ENCODE data around the gene TMEM201.

TMEM201 gene

DNA sequence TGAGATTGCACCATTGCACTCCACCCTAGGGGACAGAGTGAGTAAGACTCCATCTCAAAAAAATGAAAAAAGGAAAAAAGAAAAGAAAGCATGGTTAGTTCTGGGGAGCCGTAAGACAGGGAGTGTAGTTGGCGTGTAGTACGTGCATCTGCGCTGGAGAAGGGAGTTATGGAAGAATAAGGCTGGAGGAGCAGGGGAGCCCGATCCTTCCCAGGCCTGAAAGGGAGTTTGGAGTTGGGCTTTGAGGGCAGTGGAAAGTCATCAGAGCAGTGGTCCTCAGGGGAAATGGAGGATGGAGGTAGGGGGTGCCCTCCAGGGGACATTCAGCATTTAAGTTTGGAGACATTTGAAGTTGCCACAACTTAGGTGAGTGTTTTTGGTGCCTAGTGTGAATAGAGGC is 11.3 kb upstream of the TMEM201 start:
- H3K4me3 ChIP-seq (ENCODE audit: low read length): no peak overlapping the region
- TF ChIP-seq EZH2phosphoT487 (IDR thresholded peaks at IDR 0.05; ENCODE audit: borderline replicate concordance, low read length): no peak
- TF ChIP-seq, protein P1, sequence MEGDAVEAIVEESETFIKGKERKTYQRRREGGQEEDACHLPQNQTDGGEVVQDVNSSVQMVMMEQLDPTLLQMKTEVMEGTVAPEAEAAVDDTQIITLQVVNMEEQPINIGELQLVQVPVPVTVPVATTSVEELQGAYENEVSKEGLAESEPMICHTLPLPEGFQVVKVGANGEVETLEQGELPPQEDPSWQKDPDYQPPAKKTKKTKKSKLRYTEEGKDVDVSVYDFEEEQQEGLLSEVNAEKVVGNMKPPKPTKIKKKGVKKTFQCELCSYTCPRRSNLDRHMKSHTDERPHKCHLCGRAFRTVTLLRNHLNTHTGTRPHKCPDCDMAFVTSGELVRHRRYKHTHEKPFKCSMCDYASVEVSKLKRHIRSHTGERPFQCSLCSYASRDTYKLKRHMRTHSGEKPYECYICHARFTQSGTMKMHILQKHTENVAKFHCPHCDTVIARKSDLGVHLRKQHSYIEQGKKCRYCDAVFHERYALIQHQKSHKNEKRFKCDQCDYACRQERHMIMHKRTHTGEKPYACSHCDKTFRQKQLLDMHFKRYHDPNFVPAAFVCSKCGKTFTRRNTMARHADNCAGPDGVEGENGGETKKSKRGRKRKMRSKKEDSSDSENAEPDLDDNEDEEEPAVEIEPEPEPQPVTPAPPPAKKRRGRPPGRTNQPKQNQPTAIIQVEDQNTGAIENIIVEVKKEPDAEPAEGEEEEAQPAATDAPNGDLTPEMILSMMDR (IDR thresholded peaks at IDR 0.05; ENCODE audit: low read depth, low read length, poor library complexity, severe bottlenecking): no peak
- no peaks in the 10 kb centered on the region for H3F3A ChIP-seq (ENCODE audit: control insufficient read depth, insufficient read depth)
- no peaks in the 10 kb centered on the region for H3K9me3 ChIP-seq (ENCODE audit: control insufficient read depth, insufficient read depth, low read length)
- no peak overlapping the region for H3K4me2 ChIP-seq (ENCODE audit: low read length)
- H3K79me2 ChIP-seq (ENCODE audit: control insufficient read depth, low read length): no peaks in the 10 kb centered on the region
- H4K20me1 ChIP-seq (ENCODE audit: control insufficient read depth, insufficient read depth, low read depth, low read length): no peaks in the 10 kb centered on the region
- H3K4me1 ChIP-seq (ENCODE audit: control insufficient read depth, low read length): no peaks in the 10 kb centered on the region
- H3K27me3 ChIP-seq (ENCODE audit: control insufficient read depth, low read length): no peaks in the 10 kb centered on the region
- peaks cover 37% of the 10 kb centered on the region for H3K36me3 ChIP-seq (ENCODE audit: control insufficient read depth, low read length)
- no peak overlapping the region for H3K27ac ChIP-seq (ENCODE audit: low read depth, low read length)
- no peaks in the 10 kb centered on the region for H3K9me2 ChIP-seq (replicated peaks; ENCODE audit: control insufficient read depth, low read length)

DNA sequence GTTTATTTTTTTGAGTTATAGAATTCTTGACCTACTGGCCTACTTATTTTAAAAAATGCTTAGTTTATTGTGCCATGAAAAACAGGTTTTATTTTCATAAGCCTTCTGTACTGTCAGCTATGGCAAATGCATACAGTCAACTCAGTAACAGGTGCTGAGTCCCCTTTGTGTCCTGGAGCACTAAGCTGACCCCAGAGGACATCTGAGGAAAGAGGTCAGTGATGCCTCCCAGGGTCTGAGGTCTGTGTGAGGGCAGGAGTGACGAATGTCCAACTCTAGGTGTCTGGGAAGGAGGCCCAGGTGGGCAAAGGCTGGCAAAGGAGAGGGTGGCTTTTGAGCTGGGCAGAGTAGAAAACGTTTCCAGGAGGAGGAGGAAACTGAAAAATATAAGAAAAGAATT is 7.8 kb upstream of the TMEM201 start:
- Histone ChIP-seq H3K4me2 (ENCODE audit: low read length) (no peak overlapping the region), H3K9me3 (ENCODE audit: control insufficient read depth, insufficient read depth, low read length) (no peaks in the 10 kb centered on the region), H3F3A (ENCODE audit: control insufficient read depth, insufficient read depth) (peaks cover 12% of the 10 kb centered on the region; the same call in 1 of the 2 replicates), H3K27me3 (ENCODE audit: control insufficient read depth, low read length) (no peaks in the 10 kb centered on the region), H3K36me3 (ENCODE audit: control insufficient read depth, low read length) (peaks cover 42% of the 10 kb centered on the region), H3K4me1 (ENCODE audit: control insufficient read depth, low read length) (no peaks in the 10 kb centered on the region), H4K20me1 (ENCODE audit: control insufficient read depth, insufficient read depth, low read depth, low read length) (no peaks in the 10 kb centered on the region), H3K27ac (ENCODE audit: low read depth, low read length) (no peak overlapping the region), H3K4me3 (ENCODE audit: low read length) (no peak overlapping the region), H3K9me2 (replicated peaks; ENCODE audit: control insufficient read depth, low read length) (no peaks in the 10 kb centered on the region), H3K79me2 (ENCODE audit: control insufficient read depth, low read length) (no peaks in the 10 kb centered on the region)
- TF ChIP-seq EZH2phosphoT487 (IDR thresholded peaks at IDR 0.05; ENCODE audit: borderline replicate concordance, low read length): no peak
- TF ChIP-seq, protein P1 (IDR thresholded peaks at IDR 0.05; ENCODE audit: low read depth, low read length, poor library complexity, severe bottlenecking): no peak

DNA sequence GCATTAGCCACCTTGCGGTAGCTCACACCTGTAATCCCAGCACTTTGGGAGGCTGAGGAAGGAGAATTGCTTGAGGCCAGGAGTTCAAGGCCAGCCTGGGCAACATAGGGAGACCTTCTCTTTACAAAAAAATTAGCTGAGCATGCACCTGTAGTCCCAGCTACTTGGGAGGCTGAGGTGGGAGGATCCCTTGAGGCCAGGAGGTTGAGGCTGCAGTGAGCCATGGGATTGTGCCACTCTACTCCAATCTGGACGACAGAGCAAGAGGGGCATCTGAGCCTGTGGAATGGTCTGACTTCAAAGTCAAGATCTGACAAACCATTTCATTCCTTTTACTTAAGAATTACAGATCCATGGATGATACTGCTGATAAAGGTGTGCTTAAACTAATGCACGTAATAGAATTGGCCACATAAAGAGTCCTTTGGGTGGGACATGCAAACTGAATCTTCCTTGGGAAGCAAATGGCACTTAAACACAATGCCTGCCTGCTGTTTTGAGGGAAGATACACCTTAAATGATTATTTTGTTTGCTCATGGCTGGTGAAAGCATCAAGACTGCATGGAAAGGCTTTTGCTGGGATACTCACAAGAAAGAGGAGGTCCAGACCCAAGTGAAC is 2.5 kb upstream of the TMEM201 start:
- no peaks in the 10 kb centered on the region for H3K9me3 ChIP-seq (ENCODE audit: control insufficient read depth, insufficient read depth, low read length)
- no peaks in the 10 kb centered on the region for H3K9me2 ChIP-seq (replicated peaks; ENCODE audit: control insufficient read depth, low read length)
- peaks cover 21% of the 10 kb centered on the region for H3F3A ChIP-seq (ENCODE audit: control insufficient read depth, insufficient read depth)
- no peak for TF ChIP-seq EZH2phosphoT487 (IDR thresholded peaks at IDR 0.05; ENCODE audit: borderline replicate concordance, low read length)
- TF ChIP-seq, protein P1 (IDR thresholded peaks at IDR 0.05; ENCODE audit: low read depth, low read length, poor library complexity, severe bottlenecking): no peak
- H3K79me2 ChIP-seq (ENCODE audit: control insufficient read depth, low read length): peaks cover 23% of the 10 kb centered on the region
- H3K4me3 ChIP-seq (ENCODE audit: low read length): no peak overlapping the region
- H3K27ac ChIP-seq (ENCODE audit: low read depth, low read length): no peak overlapping the region
- no peaks in the 10 kb centered on the region for H3K27me3 ChIP-seq (ENCODE audit: control insufficient read depth, low read length)
- H3K4me1 ChIP-seq (ENCODE audit: control insufficient read depth, low read length): peaks cover 22% of the 10 kb centered on the region
- H3K4me2 ChIP-seq (ENCODE audit: low read length): no peak overlapping the region
- H4K20me1 ChIP-seq (ENCODE audit: control insufficient read depth, insufficient read depth, low read depth, low read length): peaks cover 9% of the 10 kb centered on the region; the same call in 1 of the 2 replicates
- peaks cover 14% of the 10 kb centered on the region; the same call in 1 of the 2 replicates for H3K36me3 ChIP-seq (ENCODE audit: control insufficient read depth, low read length)

Data from DOHH2 (cell line).